HK-2 (cell line): ENCODE results near the gene RASGRF2.

Experiments used
- DNase-seq: peaks from one replicate; pipeline ENCODE4 v3.0.0-alpha.2; 2018; ENCODE audit not compliant: unreplicated experiment

RASGRF2 gene

DNA sequence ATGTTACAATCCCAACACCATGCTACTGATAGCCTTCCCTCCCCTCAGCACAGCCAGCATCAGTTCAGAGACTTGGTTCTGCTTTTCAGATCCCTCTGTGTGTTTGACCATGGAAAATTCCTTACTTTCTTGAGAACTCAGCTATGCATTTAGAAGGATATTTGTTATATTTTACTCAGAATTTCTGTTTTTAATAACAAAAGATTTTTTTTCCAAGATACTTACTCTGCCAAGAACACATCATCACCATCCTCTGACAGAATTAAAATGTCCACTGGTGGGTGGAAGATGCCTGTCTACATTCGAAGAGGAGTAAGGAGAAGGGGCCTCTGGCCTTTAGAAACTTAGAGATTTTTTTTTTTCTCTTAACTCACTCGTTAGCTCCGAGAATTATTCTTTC is 216.9 kb downstream of the RASGRF2 start:
- DNase-seq: no peak

DNA sequence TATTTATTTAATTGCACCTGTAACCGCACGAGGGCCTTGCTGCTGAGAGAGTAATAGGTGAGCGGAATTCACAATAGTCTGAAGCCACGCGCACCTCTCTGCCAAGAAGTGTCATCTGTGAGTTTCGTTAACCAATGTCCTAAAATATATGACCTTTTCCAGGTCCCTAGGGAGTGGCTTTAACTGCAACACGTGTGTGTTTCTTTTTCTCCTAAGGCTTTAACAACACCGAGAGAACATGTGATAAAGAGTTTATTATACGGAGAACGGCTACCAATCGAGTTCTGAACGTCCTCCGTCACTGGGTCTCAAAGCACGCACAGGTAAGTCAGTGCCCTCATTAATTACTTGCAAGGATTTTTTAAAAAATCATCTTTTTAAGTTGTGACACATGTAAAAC is 219.8 kb downstream of the RASGRF2 start:
- no peak for DNase-seq

DNA sequence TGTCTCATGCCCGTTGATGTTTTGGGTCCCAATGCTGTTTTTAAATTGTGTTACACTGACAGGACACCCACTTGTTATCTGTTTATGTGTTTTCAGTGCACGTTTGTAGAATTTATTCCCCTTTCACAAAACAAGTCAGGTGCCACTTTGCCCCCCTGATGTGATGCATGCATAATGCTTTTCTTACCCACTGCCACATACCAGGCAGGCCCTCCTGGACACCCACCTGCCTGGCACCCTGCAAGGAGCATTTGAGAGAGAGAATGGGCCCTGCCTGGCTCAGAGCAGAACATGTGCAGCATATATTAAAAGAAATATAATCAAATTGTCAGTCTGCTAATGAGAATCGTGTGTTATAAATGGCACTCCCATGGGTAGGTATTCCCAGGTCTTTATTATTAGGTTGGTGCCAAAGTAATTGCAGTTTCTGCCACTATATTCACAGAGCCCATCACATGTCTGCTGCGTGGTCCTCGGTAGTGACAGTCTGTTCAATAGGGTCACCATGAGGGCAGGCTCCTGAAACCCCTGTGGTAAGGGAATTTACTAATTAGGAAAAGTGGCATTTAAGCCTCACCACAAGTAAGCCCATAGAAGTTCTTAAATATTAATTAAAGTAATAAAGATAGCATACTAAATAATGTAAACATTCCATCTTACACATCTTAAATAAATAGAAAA is 220.8 kb downstream of the RASGRF2 start:
- no peak for DNase-seq

DNA sequence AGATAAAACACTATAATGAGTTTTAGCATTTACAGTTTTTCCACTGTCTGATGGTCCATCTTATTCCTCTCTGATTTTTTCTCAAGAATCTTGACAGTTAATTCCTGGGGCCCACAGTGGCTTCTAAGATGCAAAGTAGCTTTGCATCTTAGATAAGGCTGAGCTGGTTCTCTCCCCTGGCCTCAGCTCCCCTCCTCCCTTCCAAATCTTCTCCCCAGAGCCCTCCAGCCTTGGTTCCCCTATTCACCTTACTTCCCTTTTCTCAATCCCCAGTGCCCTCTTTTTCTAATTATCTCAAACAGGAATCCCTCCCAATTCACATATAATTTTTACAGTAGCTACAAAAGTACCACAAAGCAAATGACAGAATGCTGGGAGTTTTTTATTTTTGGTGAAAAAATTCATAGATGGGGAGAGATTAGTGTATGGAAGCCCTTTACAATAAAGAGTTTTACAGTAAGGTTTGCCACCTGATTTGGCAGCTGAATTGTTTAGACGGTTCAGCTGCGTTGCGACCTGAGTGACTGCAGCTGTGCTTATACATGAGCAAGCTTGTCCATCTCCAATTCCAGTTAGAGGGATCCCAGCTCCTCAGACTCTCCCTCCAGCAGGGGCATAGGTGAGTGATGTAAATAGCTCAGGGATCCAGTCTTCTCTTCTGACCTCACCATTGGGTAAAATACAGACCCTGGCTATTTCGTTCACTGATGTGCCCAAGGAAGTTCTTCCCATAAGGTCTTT is 221.6 kb downstream of the RASGRF2 start:
- DNase-seq: no peak

DNA sequence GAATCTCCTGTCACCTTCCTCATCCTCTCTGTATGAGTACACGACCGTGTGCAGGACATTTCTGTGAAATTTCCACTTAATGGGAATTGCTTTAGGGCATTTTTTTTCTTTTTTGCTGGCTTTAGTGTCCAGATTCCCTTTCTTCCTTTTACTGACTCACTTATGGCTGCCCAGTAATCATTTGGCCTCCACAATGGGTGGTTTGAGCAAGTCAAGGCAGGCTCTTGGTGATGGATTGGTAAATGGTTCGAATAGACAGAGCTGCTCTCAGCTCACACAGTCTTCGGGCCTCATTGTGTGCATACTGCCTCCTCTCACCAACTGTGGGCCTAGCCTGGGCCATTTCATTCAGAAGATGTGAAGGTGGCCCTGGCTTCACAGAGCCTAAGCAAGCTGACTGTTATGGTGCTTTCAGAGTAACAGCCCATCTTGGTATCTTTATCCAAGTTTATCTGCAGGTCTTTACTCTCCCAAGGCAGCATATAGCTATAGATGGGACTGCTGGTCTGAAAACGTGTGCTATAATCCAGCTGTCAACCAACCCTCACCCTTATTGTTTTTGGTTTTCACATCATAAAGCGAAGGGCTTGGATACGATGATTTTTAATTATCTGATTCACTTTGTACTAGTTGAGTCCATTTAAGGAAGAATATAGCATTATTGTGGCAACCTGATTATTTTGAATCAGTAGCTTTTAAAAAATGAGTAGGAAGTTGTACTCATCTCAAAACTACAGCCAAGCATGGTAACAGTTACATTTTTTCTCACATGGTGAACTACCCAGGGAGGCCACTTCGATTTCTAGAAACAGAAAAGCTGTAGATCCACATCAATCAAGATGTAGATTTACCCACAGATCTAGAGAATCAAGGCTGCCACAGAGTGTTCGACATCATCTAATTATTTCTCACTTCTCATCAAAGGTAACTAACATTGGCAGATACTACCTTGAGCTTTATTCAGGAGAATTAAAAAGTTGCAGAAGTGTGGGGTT is 222.5 kb downstream of the RASGRF2 start:
- no peak for DNase-seq

DNA sequence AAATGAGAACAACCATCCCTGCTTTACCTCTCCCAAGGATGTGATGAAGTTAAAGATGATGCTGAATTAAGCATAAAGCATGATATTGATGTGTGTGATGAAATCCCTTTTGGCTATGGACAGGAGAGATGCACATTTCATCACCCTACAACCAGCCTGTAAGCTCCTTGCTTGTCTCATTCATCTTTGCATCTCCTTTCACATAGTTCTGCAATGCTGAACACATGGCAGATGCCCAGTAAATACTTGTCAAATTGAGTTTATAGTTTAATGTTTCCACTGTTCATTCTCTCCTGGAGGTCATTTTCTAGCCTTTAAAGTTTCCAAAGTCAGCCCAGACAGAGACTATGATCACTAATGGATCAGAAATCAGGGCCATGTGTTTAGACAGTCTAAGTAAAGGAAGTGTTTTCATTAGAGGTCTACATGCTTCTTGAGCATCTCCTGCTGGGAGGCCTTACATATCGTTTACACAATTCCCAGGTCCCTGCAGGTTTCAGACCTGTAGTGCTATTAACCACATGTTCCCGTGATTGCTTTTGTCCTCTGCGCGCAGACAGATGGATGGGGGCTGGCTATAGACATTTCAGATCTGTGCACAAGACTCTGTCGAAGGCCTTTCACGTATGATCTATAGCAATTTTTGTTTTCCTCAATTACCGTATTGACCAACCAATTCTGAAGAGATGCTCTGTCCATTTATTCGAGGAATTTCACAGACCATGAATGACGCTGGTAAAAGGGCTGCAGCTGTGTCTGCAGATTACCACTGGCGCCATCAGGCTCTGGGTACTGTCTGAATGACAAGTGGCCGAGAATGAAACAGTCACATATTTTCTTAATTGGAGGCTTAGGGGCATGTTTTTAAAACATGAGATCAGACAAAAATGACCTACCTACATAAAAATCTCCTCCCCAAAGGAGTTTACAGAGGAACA is 223.9 kb downstream of the RASGRF2 start:
- no peak for DNase-seq

DNA sequence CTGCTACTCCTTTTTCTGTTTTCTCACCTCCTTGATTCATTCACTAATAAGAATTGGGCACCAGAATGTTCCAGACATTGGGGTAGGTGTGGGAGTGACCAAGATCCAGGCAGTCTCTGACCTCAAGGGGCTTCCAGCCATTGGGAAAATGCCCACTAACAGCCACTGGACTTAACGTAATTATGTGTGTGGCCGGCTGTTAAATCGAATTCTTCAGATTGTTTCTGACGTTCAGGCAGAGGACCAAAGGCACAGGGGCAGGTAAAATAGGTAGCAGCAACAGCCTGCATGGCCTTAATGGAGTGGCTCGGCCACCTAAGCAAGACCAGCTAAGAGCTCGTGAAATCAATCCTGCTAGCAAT is 224.6 kb downstream of the RASGRF2 start:
- DNase-seq: no peak

DNA sequence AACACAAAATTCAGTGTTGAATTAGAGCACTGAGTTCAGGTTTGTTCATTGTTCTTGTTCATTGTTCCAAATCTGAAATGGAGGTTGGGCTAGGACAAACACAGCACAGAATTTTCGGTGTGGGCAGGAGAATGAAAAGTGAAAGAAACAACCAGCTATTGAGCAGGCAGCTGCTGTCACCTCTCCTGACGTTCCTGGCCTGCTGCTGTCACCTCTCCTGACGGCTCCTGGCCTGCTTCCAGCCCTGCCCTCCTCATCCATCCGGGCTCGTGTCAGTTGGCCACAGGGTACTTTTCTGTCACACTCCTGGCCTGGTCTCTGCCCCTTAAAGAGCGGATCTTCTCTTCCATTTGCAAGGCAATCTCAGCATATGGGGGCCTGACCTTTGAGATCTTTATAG is 227.7 kb downstream of the RASGRF2 start:
- no peak for DNase-seq

DNA sequence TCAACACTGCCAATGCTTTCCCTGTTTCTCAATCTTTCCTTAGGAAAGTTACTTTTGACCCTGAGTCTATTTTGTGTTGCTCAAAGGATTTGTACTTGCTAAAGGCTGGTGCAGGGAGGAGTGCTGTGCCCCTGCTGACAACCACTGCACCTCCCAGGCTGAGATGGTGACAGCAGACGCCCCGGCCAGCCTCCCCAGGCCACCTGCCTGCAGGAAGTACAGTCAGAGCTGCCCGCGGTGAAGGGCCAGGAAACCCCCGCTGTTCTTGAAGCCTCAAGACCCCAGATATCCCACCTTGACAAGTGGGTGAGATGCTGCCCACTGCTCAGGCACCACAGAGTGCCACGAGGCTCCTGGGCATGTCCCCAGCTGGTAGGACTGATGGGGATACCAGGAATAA is 228.8 kb downstream of the RASGRF2 start:
- DNase-seq: no peak

DNA sequence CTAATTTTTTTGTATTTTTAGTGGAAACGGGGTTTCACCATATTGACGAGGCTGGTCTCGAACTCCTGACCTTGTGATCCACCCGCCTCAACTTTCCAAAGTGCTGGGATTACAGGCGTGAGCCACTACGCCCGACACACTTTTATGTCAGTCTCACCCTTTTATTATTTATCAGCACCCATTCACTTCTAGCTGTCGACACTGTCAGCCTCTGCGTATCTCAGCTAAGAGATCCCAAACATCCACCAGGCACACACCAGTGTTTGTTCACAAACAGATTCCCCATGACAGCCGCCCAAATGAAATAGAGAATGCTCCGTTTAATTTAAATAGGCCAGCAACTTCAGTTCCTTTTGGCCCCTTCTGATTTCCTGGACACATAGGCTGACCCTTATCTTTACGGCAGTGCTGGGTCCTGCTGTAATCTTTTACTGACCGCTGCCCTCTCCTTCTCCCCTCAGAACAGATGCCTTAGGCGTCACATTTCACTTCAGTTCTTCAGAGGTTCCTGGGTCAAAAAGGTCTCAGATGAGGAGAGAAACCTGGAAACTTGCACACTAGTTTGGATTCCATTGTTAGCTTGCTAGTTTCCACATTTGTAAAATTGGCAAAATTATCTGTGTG is 229.8 kb downstream of the RASGRF2 start:
- no peak for DNase-seq

DNA sequence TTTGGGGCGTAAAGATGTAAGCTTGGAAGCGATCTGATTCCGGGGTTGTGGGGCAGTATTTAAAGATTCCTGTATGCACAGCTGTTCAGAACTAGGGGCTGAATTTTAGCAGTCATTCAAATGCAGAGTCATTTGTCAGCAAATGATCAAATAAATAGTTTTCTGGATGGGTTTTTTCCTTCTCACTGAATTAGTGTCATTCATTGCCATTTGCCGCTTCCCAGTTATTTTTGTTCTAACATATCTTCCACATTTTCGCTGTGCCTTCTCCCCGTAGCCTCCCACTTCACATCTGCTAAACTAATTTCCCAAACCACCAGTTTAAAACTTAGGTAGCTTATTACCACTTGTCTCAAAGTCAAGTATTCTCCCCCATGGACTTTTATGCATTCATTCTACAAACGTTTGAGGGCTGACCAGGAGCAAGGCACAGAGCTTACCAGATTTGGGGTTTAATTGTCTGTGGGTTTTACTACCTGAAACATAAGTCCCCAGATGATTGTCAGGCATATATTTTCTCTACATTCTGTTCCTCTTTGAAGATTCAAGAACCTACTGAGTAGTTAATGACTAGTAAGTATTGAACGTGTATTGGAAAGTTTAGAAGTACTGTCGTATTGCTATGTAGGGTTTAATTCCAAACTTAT is 231.7 kb downstream of the RASGRF2 start:
- DNase-seq: no peak

DNA sequence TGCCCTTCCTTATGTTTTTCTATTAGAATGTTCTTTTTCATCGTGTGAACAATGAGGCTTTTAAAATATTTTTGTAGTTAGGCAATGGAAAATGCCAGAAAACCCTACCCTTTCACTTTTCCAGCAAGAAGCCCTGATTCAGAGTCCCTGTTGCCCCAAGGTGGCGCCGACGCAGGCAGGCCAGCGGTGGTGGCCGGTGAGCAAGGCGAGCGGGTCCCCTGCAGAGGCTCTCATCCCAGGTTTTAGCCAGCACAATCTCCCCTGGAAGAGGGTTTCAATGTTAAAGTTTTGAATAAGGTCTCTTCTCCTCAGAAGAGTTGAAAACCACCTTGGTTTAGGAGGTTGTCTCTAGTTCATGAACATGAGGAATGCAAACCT is 232.2 kb downstream of the RASGRF2 start:
- DNase-seq: no peak

DNA sequence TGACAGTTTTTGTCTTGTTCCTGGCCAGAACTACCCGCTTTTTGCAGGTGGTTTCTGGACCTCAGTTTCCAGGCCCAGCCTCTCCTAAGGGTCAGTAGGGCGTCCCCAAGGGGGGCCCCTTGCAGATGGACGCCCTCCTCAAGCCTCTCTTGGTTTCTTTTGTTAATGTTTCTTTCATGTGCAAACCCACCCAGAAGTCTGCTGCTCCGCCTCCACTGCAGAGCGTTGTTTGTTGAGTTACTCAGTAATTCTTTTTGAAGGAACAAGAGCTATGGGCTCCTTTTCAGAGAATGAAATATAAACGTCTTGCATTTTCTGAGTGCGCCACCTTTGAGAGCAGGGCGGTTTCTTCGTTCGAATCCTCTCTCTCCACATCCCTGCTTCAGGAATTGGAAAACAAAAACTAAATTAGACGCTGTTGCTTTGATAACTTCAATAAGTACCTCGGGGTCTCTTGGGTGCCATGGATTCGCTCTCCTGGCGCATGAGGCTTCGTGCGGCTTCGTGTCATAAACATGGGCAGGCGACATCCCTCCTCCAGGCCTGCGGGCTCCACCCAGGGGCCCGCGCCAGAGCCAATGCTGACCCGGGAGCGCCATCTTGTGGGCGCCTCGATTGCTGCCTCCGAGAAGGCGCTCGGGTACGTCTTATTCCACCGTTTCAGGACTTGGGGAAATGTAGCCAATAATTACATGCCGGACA is 234.6 kb downstream of the RASGRF2 start:
- DNase-seq: peak; percentile 81

DNA sequence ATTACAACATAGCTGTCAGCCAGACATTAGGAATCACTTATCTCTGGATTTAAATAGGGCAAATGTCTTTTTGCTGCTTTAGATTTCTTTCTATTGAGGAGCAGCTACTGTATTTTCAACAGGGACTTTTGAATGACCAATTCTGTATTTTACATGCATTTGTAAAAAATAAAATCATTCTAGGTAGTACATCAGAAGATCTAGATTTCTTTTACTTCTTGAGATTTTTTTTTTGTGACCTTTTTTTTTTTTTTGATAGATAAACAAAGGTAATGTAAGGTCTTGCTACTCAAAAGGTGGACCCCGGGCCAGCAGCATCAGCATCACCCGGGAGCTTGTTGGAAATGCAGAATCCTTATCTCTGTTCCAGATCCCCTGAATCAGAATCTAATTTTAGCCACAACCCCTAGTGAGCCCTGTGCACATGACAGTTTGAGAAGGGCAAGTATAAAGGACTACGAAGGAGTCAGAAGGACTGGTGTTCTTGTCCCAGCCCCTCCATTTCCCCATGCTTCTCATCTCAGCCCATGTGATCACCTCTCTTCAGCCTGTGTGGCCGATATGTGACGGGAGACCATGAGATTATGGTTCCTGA is 235.3 kb downstream of the RASGRF2 start:
- DNase-seq: no peak

DNA sequence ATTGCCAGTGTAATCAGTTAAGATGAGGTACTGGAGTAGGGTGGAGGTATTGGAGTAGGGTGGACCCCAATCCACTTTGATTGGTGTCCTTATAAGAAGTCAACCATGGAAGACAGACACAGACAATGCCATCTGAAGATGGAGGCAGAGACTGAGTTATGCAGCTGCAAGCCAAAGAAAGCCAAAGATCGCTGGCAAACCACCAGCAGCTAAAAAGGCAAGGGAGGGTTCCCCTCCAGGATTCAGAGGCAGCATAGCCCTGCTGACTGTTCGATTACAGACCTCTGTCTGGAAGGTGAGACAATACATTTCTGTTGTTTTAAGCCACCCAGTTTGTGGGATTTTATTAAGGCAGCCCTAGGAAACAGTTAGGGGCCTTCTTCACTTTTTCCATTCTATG is 242.5 kb downstream of the RASGRF2 start:
- DNase-seq: no peak

DNA sequence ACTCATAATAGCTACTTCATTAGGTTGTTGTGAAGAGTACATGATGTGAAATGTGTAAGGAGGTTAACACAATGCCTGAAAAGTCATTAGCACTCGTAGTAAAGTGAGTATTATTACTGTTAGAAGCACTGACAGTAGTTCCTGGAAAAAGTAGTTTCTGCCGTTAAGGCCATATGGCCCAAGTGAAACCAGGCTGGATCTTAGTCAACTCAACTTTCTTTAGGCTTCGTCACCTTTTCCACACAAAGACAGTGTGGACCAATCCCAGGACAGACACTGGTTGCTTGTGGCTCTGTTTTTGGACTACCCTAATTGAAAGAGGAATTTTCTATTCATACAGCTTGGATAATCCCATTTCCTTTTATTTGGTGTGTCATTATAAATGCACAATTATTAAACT is 243.6 kb downstream of the RASGRF2 start:
- DNase-seq: no peak

DNA sequence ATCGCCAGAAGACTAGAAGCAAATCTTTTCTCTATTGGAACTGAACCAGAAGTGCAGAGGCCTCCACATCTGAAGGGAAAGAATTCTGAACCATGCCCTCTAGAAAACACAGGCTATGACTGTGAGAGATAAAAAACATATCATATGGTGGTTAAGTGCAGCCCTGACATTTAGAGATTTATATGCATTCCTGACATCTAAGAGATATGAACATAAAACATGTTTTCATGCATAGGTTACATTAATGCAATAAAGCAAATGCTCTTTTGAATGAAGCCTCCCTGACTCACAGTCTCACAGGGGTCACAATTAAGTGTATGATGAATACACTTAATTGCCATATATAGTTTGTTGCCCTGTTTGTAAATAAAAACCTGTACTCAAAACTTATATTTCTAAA is 244.0 kb downstream of the RASGRF2 start:
- DNase-seq: no peak

DNA sequence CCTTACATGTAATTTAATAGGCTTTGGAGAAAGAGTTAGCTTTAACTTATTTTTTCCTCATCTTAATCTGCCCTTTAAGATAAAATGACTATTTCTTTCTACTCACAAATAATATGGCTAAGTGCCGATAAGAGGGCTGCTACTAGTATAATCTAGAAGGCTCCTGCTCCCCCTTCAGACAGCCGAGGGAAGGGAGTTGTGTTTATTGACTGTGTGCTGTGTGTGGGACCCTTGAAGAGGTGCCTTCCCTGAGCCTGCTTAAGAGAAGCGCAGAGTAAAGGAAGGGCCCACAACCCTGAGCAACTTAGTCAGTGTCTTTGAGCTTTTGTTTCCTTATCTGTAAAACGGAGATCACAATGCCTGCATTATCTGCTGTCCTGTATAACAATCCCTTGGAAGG is 244.9 kb downstream of the RASGRF2 start:
- DNase-seq: no peak

DNA sequence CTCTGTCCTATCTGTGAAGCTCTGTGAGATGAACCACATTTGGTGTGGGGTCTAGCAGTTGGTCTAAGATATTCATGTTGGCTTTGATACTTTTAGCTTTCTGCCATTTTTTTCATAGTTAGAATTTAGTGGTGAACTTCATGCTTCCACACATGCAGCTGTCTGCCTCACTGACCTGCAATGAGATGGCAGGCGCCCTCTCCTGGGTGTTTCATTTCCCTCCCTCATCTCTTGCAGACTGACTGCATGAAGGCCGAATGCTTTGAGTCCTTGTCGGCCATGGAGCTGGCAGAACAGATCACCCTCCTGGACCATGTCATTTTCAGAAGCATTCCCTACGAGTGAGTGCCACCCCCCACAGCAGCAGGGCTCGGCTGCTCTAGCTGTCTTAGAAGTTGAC is 246.8 kb downstream of the RASGRF2 start:
- no peak for DNase-seq
